ENCODE measurements around the gene L3MBTL4. TPM values are rescaled to one million over a fixed set of nuclear protein-coding genes. Genes with fewer than 3 reads are reported as not detected.
"Not testable (repeated sequence)": the region's sequence is repeated elsewhere in the genome, so short reads cannot be mapped to it uniquely, and the experiment has no call there.

The L3MBTL4 gene
- total RNA-seq, 1 experiment from 2014 or later = 0.87 TPM

- Histone ChIP-seq H3K36me3 (ENCODE audit: control insufficient read depth, insufficient read depth, low read length) (no peaks in the 10 kb centered on the region), H3K9me3 (ENCODE audit: control insufficient read depth, insufficient read depth, low read depth, low read length) (no peaks in the 10 kb centered on the region), H3K4me1 (ENCODE audit: control insufficient read depth, insufficient read depth, low read length) (no peaks in the 10 kb centered on the region), H3K27me3 (ENCODE audit: control insufficient read depth, insufficient read depth, low read length) (no peaks in the 10 kb centered on the region), H3K4me3 (ENCODE audit: low read depth in 2 of 2, low read length in 2 of 2) (no peak overlapping the region), H3K27ac (ENCODE audit: low read length) (no peak overlapping the region)
- BruUV-seq (replicated peaks) = no TSS peak
- in situ Hi-C loops (cut with HindIII; ENCODE audit: low pct_unique_long_range_greater_than_20kb, low sequenced_read_pairs) (no loop called here), intact Hi-C loops (cut with micrococcal nuclease; ENCODE audit: unreplicated experiment) (no loop called here)
- ChIA-PET POLR2A (no interaction called here), CTCF (interaction anchor here (0.6 kb wide), 1 partner anchor 794 kb away, joined by 5 read pairs; no protein-coding TSS in a partner anchor)
- ATAC-seq = no peak
- TF ChIP-seq TCF7L2 (IDR thresholded peaks at IDR 0.05; ENCODE audit: low read depth, low read length) (no peak), SIN3A (IDR thresholded peaks at IDR 0.05; ENCODE audit: borderline replicate concordance, insufficient read depth, low read depth, low read length) (no peak), POLR2AphosphoS5 (IDR thresholded peaks at IDR 0.05; ENCODE audit: low read depth, low read length) (no peak)
- TF ChIP-seq, protein P1, sequence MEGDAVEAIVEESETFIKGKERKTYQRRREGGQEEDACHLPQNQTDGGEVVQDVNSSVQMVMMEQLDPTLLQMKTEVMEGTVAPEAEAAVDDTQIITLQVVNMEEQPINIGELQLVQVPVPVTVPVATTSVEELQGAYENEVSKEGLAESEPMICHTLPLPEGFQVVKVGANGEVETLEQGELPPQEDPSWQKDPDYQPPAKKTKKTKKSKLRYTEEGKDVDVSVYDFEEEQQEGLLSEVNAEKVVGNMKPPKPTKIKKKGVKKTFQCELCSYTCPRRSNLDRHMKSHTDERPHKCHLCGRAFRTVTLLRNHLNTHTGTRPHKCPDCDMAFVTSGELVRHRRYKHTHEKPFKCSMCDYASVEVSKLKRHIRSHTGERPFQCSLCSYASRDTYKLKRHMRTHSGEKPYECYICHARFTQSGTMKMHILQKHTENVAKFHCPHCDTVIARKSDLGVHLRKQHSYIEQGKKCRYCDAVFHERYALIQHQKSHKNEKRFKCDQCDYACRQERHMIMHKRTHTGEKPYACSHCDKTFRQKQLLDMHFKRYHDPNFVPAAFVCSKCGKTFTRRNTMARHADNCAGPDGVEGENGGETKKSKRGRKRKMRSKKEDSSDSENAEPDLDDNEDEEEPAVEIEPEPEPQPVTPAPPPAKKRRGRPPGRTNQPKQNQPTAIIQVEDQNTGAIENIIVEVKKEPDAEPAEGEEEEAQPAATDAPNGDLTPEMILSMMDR (IDR thresholded peaks at IDR 0.05) = no peak
- TF ChIP-seq, protein P2, sequence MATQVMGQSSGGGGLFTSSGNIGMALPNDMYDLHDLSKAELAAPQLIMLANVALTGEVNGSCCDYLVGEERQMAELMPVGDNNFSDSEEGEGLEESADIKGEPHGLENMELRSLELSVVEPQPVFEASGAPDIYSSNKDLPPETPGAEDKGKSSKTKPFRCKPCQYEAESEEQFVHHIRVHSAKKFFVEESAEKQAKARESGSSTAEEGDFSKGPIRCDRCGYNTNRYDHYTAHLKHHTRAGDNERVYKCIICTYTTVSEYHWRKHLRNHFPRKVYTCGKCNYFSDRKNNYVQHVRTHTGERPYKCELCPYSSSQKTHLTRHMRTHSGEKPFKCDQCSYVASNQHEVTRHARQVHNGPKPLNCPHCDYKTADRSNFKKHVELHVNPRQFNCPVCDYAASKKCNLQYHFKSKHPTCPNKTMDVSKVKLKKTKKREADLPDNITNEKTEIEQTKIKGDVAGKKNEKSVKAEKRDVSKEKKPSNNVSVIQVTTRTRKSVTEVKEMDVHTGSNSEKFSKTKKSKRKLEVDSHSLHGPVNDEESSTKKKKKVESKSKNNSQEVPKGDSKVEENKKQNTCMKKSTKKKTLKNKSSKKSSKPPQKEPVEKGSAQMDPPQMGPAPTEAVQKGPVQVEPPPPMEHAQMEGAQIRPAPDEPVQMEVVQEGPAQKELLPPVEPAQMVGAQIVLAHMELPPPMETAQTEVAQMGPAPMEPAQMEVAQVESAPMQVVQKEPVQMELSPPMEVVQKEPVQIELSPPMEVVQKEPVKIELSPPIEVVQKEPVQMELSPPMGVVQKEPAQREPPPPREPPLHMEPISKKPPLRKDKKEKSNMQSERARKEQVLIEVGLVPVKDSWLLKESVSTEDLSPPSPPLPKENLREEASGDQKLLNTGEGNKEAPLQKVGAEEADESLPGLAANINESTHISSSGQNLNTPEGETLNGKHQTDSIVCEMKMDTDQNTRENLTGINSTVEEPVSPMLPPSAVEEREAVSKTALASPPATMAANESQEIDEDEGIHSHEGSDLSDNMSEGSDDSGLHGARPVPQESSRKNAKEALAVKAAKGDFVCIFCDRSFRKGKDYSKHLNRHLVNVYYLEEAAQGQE (IDR thresholded peaks at IDR 0.05; ENCODE audit: insufficient read depth in 1 of 2, low read depth in 2 of 2, low read length in 1 of 2) = no peak
- no peak for DNase-seq (ENCODE audit: low read depth, low spot score)
These were observed 31.7 kb downstream of the L3MBTL4 start for GRCh38 chr18:6382963-6383362.

DNA sequence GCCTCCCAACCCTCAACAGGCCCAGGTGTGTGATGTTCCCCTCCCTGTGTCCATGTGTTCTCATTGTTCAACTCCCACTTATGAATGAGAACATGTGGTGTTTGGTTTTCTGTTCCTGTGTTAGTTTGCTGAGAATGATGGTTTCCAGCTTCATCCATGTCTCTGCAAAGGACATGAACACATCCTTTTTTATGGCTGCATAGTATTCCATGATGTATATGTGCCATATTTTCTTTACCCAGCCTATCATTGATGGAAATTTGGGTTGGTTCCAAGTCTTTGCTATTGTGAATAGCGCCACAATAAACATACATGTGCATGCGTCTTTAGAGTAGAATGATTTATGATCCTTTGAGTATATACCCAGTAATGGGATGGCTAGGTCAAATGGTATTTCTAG is 37.2 kb downstream of the L3MBTL4 start:
- H3K27me3 ChIP-seq (ENCODE audit: control insufficient read depth, insufficient read depth, low read length); POLR2A ChIA-PET; BruUV-seq (replicated peaks); H3K36me3 ChIP-seq (ENCODE audit: control insufficient read depth, insufficient read depth, low read length); H3K4me1 ChIP-seq (ENCODE audit: control insufficient read depth, insufficient read depth, low read length); in situ Hi-C loops (cut with HindIII; ENCODE audit: low pct_unique_long_range_greater_than_20kb, low sequenced_read_pairs); ATAC-seq; DNase-seq (ENCODE audit: low read depth, low spot score); intact Hi-C loops (cut with micrococcal nuclease; ENCODE audit: unreplicated experiment); CTCF ChIA-PET; H3K4me3 ChIP-seq (ENCODE audit: low read depth in 2 of 2, low read length in 2 of 2); H3K27ac ChIP-seq (ENCODE audit: low read length); H3K9me3 ChIP-seq (ENCODE audit: control insufficient read depth, insufficient read depth, low read depth, low read length): not testable (repeated sequence)

- intact Hi-C loops (cut with micrococcal nuclease; ENCODE audit: unreplicated experiment) (no loop called here), in situ Hi-C loops (cut with HindIII; ENCODE audit: low pct_unique_long_range_greater_than_20kb, low sequenced_read_pairs) (no loop called here)
- H3K27me3 ChIP-seq (ENCODE audit: control insufficient read depth, insufficient read depth, low read length) = no peaks in the 10 kb centered on the region
- H3K4me1 ChIP-seq (ENCODE audit: control insufficient read depth, insufficient read depth, low read length) = no peaks in the 10 kb centered on the region
- BruUV-seq (replicated peaks) = no TSS peak
- no peak for DNase-seq (ENCODE audit: low read depth, low spot score)
- TF ChIP-seq TCF7L2 (IDR thresholded peaks at IDR 0.05; ENCODE audit: low read depth, low read length) (no peak), POLR2AphosphoS5 (IDR thresholded peaks at IDR 0.05; ENCODE audit: low read depth, low read length) (no peak), SIN3A (IDR thresholded peaks at IDR 0.05; ENCODE audit: borderline replicate concordance, insufficient read depth, low read depth, low read length) (no peak)
- TF ChIP-seq, protein P1 (IDR thresholded peaks at IDR 0.05) = no peak
- TF ChIP-seq, protein P2 (IDR thresholded peaks at IDR 0.05; ENCODE audit: insufficient read depth in 1 of 2, low read depth in 2 of 2, low read length in 1 of 2) = no peak
- CTCF ChIA-PET = no interaction called here
- no peak for ATAC-seq
- POLR2A ChIA-PET = no interaction called here
- no peak overlapping the region for H3K4me3 ChIP-seq (ENCODE audit: low read depth in 2 of 2, low read length in 2 of 2)
- H3K27ac ChIP-seq (ENCODE audit: low read length) = no peak overlapping the region
- no peaks in the 10 kb centered on the region for H3K36me3 ChIP-seq (ENCODE audit: control insufficient read depth, insufficient read depth, low read length)
- no peaks in the 10 kb centered on the region for H3K9me3 ChIP-seq (ENCODE audit: control insufficient read depth, insufficient read depth, low read depth, low read length)
These were observed 38.1 kb downstream of the L3MBTL4 start for GRCh38 chr18:6376433-6377229.

Measured in Panc1 (cell line).